ENCODE measurements around the gene YIPF7.
A peak's percentile ranks its signal among the peaks of the same experiment; 100 is the strongest.

The YIPF7 gene

DNA sequence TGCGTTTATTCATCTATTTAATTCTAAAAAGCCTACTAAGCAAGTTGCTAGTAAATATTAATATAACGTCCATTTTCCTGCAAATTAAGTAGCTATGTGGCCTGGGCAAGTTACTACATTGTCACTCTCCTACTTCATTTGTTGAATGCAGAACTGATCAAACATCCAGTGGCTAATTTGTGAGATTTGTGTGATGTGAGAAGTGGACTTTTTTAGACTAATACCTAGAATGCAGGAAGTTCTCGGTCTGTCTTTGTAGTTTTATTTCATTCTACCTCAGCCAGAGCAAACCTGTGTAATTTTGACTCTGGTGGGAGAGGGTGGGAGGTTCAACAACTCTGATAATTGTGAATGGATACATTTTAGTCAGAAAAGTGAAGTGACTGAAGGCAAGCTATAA is 27.6 kb upstream of the YIPF7 start:
- TF ChIP-seq TAF1 (IDR thresholded peaks at IDR 0.05; ENCODE audit: low read depth) (no peak), NFIC (IDR thresholded peaks at IDR 0.05) (no peak), TCF12 (IDR thresholded peaks at IDR 0.05; ENCODE audit: low read depth) (no peak), CREB1 (IDR thresholded peaks at IDR 0.05; ENCODE audit: low read depth) (no peak)
- TF ChIP-seq, protein P1, sequence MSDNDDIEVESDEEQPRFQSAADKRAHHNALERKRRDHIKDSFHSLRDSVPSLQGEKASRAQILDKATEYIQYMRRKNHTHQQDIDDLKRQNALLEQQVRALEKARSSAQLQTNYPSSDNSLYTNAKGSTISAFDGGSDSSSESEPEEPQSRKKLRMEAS (IDR thresholded peaks at IDR 0.05), result no peak
- TF ChIP-seq, protein P2, sequence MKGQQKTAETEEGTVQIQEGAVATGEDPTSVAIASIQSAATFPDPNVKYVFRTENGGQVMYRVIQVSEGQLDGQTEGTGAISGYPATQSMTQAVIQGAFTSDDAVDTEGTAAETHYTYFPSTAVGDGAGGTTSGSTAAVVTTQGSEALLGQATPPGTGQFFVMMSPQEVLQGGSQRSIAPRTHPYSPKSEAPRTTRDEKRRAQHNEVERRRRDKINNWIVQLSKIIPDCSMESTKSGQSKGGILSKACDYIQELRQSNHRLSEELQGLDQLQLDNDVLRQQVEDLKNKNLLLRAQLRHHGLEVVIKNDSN (IDR thresholded peaks at IDR 0.05), result no peak
- TF ChIP-seq, protein P3, sequence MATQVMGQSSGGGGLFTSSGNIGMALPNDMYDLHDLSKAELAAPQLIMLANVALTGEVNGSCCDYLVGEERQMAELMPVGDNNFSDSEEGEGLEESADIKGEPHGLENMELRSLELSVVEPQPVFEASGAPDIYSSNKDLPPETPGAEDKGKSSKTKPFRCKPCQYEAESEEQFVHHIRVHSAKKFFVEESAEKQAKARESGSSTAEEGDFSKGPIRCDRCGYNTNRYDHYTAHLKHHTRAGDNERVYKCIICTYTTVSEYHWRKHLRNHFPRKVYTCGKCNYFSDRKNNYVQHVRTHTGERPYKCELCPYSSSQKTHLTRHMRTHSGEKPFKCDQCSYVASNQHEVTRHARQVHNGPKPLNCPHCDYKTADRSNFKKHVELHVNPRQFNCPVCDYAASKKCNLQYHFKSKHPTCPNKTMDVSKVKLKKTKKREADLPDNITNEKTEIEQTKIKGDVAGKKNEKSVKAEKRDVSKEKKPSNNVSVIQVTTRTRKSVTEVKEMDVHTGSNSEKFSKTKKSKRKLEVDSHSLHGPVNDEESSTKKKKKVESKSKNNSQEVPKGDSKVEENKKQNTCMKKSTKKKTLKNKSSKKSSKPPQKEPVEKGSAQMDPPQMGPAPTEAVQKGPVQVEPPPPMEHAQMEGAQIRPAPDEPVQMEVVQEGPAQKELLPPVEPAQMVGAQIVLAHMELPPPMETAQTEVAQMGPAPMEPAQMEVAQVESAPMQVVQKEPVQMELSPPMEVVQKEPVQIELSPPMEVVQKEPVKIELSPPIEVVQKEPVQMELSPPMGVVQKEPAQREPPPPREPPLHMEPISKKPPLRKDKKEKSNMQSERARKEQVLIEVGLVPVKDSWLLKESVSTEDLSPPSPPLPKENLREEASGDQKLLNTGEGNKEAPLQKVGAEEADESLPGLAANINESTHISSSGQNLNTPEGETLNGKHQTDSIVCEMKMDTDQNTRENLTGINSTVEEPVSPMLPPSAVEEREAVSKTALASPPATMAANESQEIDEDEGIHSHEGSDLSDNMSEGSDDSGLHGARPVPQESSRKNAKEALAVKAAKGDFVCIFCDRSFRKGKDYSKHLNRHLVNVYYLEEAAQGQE (IDR thresholded peaks at IDR 0.05; ENCODE audit: low read depth), result no peak

DNA sequence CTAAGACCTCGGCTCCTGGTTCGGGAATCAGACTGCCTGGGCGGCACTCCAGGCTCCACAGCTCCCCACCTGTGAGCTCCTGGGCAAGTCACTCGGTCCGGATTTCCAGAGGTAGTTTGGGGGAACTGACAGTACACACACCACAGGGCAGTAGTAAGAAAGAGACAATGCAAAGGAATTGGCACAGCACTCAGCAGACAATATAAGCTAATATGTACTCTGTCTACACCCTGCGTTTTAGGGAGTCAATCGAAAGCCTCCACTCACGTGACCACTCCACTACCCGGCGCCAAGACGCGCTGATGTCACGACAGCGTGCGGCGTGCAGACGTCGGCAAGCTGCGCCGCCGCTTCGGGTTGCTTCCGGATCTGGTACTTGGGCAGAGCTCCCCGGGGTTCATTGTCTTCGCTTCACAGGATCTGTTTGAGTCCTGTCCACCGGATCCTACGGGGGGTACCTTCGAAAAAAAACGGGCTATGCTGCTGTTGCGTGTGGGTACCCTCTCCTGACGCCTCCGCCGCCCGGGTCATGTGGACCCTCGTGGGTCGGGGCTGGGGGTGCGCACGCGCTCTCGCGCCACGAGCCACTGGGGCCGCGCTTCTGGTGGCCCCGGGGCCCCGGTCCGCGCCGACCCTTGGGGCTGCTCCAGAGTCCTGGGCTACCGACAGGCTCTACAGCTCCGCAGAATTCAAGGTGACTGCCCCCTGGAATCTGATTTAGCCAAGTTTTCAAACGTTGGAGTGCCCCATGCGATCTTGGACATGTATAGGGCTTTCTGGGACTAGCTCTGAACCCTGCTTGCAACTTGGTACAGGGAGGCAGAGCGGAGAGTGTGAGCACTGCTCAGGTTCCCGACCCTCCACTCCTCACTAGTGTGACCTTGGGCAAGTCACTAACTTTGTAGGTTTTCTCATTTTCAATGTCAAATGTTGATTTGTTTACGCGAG is 26.9 kb upstream of the YIPF7 start, which contains the start of gene GUF1:
Gene GUF1 (plus strand): TSS at position 327 of the 948 bp plus-strand sequence. CDS start 203 bp downstream, at position 530.
- no peak for TF ChIP-seq FOXM1 (IDR thresholded peaks at IDR 0.05; ENCODE audit: borderline replicate concordance, low read depth)
- TF ChIP-seq, protein P3 (IDR thresholded peaks at IDR 0.05; ENCODE audit: low read depth), result no peak
- TF ChIP-seq NFIC (IDR thresholded peaks at IDR 0.05), result peak; percentile 18; the same call in 1 of the 2 replicates
- TF ChIP-seq TAF1 (IDR thresholded peaks at IDR 0.05; ENCODE audit: low read depth), result peak; percentile 86
- TF ChIP-seq CEBPB (IDR thresholded peaks at IDR 0.05), result no peak
- TF ChIP-seq YY1 (IDR thresholded peaks at IDR 0.05; ENCODE audit: low read depth), result no peak
- TF ChIP-seq, protein P2 (IDR thresholded peaks at IDR 0.05), result peak; percentile 96
- TF ChIP-seq, protein P1 (IDR thresholded peaks at IDR 0.05), result peak; percentile 74; the same call in 1 of the 2 replicates
- TF ChIP-seq EP300 (IDR thresholded peaks at IDR 0.05; ENCODE audit: borderline replicate concordance), result no peak
- no peak; the same call in 1 of the 2 replicates for TF ChIP-seq TCF12 (IDR thresholded peaks at IDR 0.05; ENCODE audit: low read depth)
- TF ChIP-seq CREB1 (IDR thresholded peaks at IDR 0.05; ENCODE audit: low read depth), result peak; percentile 92

DNA sequence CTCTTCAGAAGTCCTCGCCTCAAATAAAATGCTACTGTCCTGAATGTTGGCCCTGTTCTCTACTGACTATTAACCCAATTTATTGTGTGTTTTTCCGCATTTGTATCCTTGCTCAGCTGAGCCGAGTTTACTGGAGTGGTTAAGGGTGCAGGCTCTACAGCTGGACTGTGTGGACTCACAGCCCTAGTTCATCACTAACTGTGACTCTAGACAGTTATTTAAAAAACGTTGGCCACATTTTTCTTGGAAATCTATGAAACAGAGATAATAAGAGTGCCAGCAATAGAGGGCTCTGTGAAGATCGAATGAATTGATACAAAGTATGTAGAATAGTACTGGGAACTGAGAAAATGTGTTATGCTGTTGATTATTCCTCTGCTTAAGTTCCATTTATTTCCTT is 23.9 kb upstream of the YIPF7 start:
- no peak for TF ChIP-seq RAD21 (IDR thresholded peaks at IDR 0.05; ENCODE audit: low read depth)
- no peak for TF ChIP-seq TCF12 (IDR thresholded peaks at IDR 0.05; ENCODE audit: low read depth)
- TF ChIP-seq EGR1 (IDR thresholded peaks at IDR 0.05), result no peak
- no peak for TF ChIP-seq EP300 (IDR thresholded peaks at IDR 0.05; ENCODE audit: borderline replicate concordance)
- no peak for TF ChIP-seq CREB1 (IDR thresholded peaks at IDR 0.05; ENCODE audit: low read depth)
- TF ChIP-seq, protein P1 (IDR thresholded peaks at IDR 0.05), result no peak
- TF ChIP-seq, protein P3 (IDR thresholded peaks at IDR 0.05; ENCODE audit: low read depth), result no peak
- no peak for TF ChIP-seq NFIC (IDR thresholded peaks at IDR 0.05)
- no peak for TF ChIP-seq CEBPB (IDR thresholded peaks at IDR 0.05)
- TF ChIP-seq FOXM1 (IDR thresholded peaks at IDR 0.05; ENCODE audit: borderline replicate concordance, low read depth), result no peak
- TF ChIP-seq ZBTB7A (IDR thresholded peaks at IDR 0.05; ENCODE audit: low read depth), result no peak
- TF ChIP-seq, protein P2 (IDR thresholded peaks at IDR 0.05), result no peak
- no peak for TF ChIP-seq YY1 (IDR thresholded peaks at IDR 0.05; ENCODE audit: low read depth)
